HG03571 (cell line): Measurements from ENCODE around the gene CHRND.

Experiments
- ATAC-seq: cut with Tn5 transposase; IDR thresholded peaks from one replicate; pipeline ENCODE4 v1.9.1; 2021; ENCODE audit not compliant: unreplicated experiment

Gene CHRND

GRCh38 chr2:232541195-232541960 lies 15.4 kb downstream of the CHRND start:
- no peak for ATAC-seq

GRCh38 chr2:232541961-232542714 lies 16.2 kb downstream of the CHRND start:
- no peak for ATAC-seq

DNA sequence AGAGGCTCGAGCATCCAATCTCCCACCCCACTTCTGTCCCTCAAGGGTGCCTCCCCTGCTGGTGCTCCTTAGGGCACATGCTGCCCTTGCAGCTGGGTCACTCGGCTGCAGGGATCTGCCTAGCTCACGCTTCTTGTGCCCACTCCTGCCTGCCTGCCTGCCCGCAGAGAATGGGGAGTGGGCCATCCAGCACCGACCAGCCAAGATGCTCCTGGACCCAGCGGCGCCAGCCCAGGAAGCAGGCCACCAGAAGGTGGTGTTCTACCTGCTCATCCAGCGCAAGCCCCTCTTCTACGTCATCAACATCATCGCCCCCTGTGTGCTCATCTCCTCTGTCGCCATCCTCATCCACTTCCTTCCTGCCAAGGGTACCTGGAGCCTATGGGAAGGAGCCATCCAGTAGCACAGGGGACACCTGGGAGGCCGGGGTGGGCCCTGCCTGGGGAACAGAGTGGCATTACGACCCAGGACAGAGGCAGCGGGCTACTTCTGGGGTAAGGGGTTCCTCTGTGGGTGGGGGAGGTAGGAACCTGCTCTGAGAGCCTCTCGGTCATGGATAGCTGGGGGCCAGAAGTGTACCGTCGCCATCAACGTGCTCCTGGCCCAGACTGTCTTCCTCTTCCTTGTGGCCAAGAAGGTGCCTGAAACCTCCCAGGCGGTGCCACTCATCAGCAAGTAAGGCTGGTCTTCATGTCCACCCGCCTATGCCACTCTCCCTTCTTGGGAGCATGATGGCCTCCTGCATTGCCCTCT lies 16.9 kb downstream of the CHRND start:
- no peak for ATAC-seq

DNA sequence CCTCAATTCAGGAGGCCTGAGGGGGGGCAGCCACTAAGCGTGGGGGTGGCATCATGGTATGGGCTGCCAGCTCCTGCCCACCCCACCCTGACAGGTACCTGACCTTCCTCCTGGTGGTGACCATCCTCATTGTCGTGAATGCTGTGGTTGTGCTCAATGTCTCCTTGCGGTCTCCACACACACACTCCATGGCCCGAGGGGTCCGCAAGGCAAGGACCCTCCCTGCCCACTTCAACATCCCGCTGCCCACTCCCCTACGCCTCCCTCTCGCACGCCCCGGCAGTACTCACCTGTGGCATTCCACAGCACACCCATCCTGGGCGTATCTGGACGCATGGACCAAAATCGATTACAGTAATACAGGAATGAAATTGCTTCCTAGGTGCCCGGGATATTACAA lies 17.5 kb downstream of the CHRND start:
- no peak for ATAC-seq

DNA sequence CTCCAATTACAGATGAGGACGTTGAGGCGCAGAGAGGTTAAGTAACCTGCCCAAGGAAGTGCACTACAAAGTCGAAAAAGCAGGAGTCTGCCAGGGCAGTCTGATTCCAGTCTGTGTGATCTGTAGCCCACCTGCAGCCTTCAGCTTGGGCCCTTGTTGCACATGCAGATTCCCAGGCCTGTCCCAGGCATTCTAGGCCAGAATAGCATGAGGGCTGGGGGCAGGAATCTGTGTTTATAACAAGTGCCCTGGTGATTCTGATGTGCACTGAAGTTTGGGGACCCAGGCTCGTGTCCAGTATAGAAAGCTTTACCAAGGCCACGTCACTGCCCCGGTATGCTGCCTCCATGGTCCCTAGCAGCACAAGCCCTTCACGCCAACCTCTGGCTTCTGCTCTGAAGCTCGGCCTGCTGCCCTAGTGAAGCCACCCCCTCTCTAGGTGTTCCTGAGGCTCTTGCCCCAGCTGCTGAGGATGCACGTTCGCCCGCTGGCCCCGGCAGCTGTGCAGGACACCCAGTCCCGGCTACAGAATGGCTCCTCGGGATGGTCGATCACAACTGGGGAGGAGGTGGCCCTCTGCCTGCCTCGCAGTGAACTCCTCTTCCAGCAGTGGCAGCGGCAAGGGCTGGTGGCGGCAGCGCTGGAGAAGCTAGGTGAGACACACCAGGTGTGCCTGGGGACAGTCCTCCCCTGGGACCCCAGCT lies 18.1 kb downstream of the CHRND start:
- ATAC-seq, result no peak

- no peak for ATAC-seq
These were observed 18.7 kb downstream of the CHRND start for GRCh38 chr2:232544674-232545073.

- no peak for ATAC-seq
These were observed 19.8 kb downstream of the CHRND start for GRCh38 chr2:232545511-232546375.

GRCh38 chr2:232547991-232548390 lies 22.0 kb downstream of the CHRND start:
- ATAC-seq, result no peak

GRCh38 chr2:232549655-232550353 lies 23.8 kb downstream of the CHRND start:
- ATAC-seq, result no peak

GRCh38 chr2:232550354-232551249 lies 24.6 kb downstream of the CHRND start, which contains the start of the genes EIF4E2 and TIGD1:
TSS of gene EIF4E2 (plus strand) at chr2:232550689. CDS start at chr2:232550725, 36 bp downstream.
TSS of gene TIGD1 (minus strand) at chr2:232550557. CDS start at chr2:232549882, 675 bp downstream.
- peak; percentile 93 for ATAC-seq

GRCh38 chr2:232551250-232551638 lies 25.3 kb downstream of the CHRND start:
- no peak for ATAC-seq

GRCh38 chr2:232551776-232552175 lies 25.8 kb downstream of the CHRND start:
- ATAC-seq, result no peak

GRCh38 chr2:232556426-232556825 lies 30.5 kb downstream of the CHRND start:
- ATAC-seq, result no peak

DNA sequence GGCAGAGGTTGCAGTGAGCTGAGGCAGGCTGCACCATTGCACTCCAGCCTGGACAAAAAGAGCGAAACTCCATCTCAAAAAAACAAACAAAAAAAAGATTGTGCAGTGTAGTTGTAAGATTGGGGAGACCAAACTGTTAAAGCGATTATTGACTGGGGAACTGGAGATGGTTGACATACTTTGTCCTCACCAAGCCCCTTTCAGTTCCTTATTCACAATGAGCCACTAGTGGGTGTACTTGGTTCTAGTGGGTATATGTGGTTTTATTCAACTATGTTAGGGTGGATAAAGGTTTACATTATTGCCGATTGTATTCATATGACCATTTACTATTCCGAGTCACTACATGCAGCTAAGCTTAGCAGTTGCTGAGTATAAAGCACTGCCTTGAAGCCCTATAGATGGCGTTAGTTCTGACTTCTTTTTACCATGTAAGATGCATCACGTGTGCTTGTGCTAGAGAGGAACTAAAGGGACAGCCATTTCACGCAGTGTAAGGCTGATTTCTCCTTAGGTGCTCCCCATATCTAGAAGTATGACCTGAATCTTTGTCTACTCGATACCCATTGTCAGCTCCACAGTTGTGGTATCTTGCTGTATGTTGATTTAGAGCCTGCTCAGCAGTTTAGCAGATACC lies 36.7 kb downstream of the CHRND start:
- no peak for ATAC-seq

GRCh38 chr2:232563580-232563979 lies 37.6 kb downstream of the CHRND start:
- no peak for ATAC-seq

- no peak for ATAC-seq
These were observed 41.8 kb downstream of the CHRND start for GRCh38 chr2:232567721-232568120.

GRCh38 chr2:232568161-232568560 lies 42.2 kb downstream of the CHRND start:
- ATAC-seq, result no peak

- ATAC-seq, result no peak
These were observed 43.6 kb downstream of the CHRND start for GRCh38 chr2:232569541-232569940.
